IMR-90 (cell line): ENCODE data around the gene BCL7A. TPM values are rescaled to one million over a fixed set of nuclear protein-coding genes. Genes with fewer than 3 reads are reported as not detected.

Source experiments
- ATAC-seq: fragments of 200-7000 bp; cut with Tn5 transposase; 2 replicates; pipeline ENCODE4 v1.9.1; 2020; ENCODE audit warnings: low read depth, mild to moderate bottlenecking, moderate library complexity
- BruUV-seq: library from RNA; stranded (reverse); fragments of 400-500 nt; replicated peaks from 2 replicates; lab custom pipeline; 2021; lab: Mats Ljungman, UMichigan
- CTCF ChIA-PET: fragments of 300-600 bp; formaldehyde crosslinking; extraction: SDS; loops from one replicate; lab custom pipeline; 2021; ENCODE audit warnings: antibody characterized with exemption; lab: Yijun Ruan, JAX
- POLR2A ChIA-PET: fragments of 300-600 bp; sonication (Branson Sonifier 250); formaldehyde crosslinking; loops from one replicate; lab custom pipeline; 2022; ENCODE audit warnings: antibody characterized with exemption; ENCODE audit not compliant: unreplicated experiment; lab: Charles Lee
- DNase-seq: peaks from one replicate; pipeline ENCODE4 v3.0.0; 2013
- H2AFZ ChIP-seq: replicated peaks from 2 replicates; pipeline ENCODE3; 2013; ENCODE audit warnings: low read length, mild to moderate bottlenecking; ENCODE audit not compliant: poor library complexity
- H2AK5ac ChIP-seq: 2 replicates; pipeline ENCODE4 v1.6.1; 2013; ENCODE audit warnings: low read depth, low read length, inconsistent platforms
- H2AK9ac ChIP-seq: replicated peaks from 2 replicates; pipeline ENCODE3; 2013; ENCODE audit warnings: mild to moderate bottlenecking, low read depth, low read length, moderate library complexity; ENCODE audit not compliant: poor library complexity
- H2BK120ac ChIP-seq: 2 replicates; pipeline ENCODE4 v1.6.1; 2013; ENCODE audit warnings: low read depth, low read length, inconsistent platforms
- H2BK15ac ChIP-seq: 3 replicates; pipeline ENCODE4 v1.6.1; 2013; ENCODE audit warnings: low read depth, low read length, inconsistent platforms
- H2BK20ac ChIP-seq: 2 replicates; pipeline ENCODE4 v1.6.1; 2013; ENCODE audit warnings: low read depth, mild to moderate bottlenecking, inconsistent platforms, low read length, moderate library complexity
- H2BK5ac ChIP-seq: 2 replicates; pipeline ENCODE4 v1.6.1; 2013; ENCODE audit warnings: mild to moderate bottlenecking, low read depth, low read length, inconsistent platforms; ENCODE audit not compliant: poor library complexity, severe bottlenecking
- H3K14ac ChIP-seq: replicated peaks from 2 replicates; pipeline ENCODE4 v1.6.1; 2013; ENCODE audit warnings: low read depth, low read length, inconsistent platforms
- H3K18ac ChIP-seq: 2 replicates; pipeline ENCODE4 v1.6.1; 2013; ENCODE audit warnings: low read depth, low read length, control low read depth
- H3K23ac ChIP-seq: 2 replicates; pipeline ENCODE4 v1.6.1; 2013; ENCODE audit warnings: low read depth, low read length, inconsistent platforms
- H3K27ac ChIP-seq: 2 replicates; pipeline ENCODE4 v1.5.1; 2013; ENCODE audit warnings: mild to moderate bottlenecking, control low read depth, low read length; ENCODE audit not compliant: insufficient read depth
- H3K27me3 ChIP-seq: 2 replicates; pipeline ENCODE4 v1.6.1; 2013; ENCODE audit warnings: low read length; ENCODE audit not compliant: control insufficient read depth, insufficient read depth
- H3K36me3 ChIP-seq: 2 replicates; pipeline ENCODE4 v1.6.1; 2013; ENCODE audit warnings: low read length, mixed read lengths; ENCODE audit not compliant: control insufficient read depth, insufficient read depth
- H3K4ac ChIP-seq: 2 replicates; pipeline ENCODE4 v1.6.1; 2013; ENCODE audit warnings: low read depth, low read length, inconsistent platforms
- H3K4me1 ChIP-seq: 2 replicates; pipeline ENCODE4 v1.6.1; 2013; ENCODE audit warnings: low read length, mixed read lengths; ENCODE audit not compliant: control insufficient read depth, insufficient read depth
- H3K4me2 ChIP-seq: 2 replicates; pipeline ENCODE4 v1.6.1; 2013; ENCODE audit warnings: low read depth, mild to moderate bottlenecking, control low read depth, low read length, moderate library complexity
- H3K4me3 ChIP-seq: 2 replicates; pipeline ENCODE4 v1.5.1; 2013; ENCODE audit warnings: low read depth, mild to moderate bottlenecking, control low read depth, low read length, moderate library complexity; ENCODE audit not compliant: insufficient read depth
- H3K56ac ChIP-seq: 2 replicates; pipeline ENCODE4 v1.6.1; 2013; ENCODE audit warnings: low read length, inconsistent platforms; ENCODE audit not compliant: insufficient read depth; ENCODE audit errors: extremely low read depth
- H3K79me1 ChIP-seq, 2 experiments: 2 replicates each; pipeline ENCODE4 v1.6.1; 2013; ENCODE audit warnings: low read length in 2 of 2, inconsistent platforms in 1 of 2, low read depth in 1 of 2
- H3K9ac ChIP-seq: 2 replicates; pipeline ENCODE4 v1.6.1; 2013; ENCODE audit warnings: low read depth, low read length, control low read depth
- H3K9me1 ChIP-seq: 2 replicates; pipeline ENCODE4 v1.6.1; 2013; ENCODE audit warnings: low read length, inconsistent platforms; ENCODE audit not compliant: insufficient read depth
- H3K9me3 ChIP-seq: 2 replicates; pipeline ENCODE4 v1.6.1; 2013; ENCODE audit warnings: low read length; ENCODE audit not compliant: control insufficient read depth, insufficient read depth
- H4K20me1 ChIP-seq: 2 replicates; pipeline ENCODE4 v1.6.1; 2013; ENCODE audit warnings: low read length, inconsistent platforms; ENCODE audit not compliant: insufficient read depth
- H4K5ac ChIP-seq: 2 replicates; pipeline ENCODE4 v1.6.1; 2013; ENCODE audit warnings: mild to moderate bottlenecking, low read depth, low read length, control low read depth
- H4K8ac ChIP-seq, 2 experiments: 2 replicates each; pipeline ENCODE4 v1.6.1; 2013; ENCODE audit warnings: low read depth in 2 of 2, low read length in 2 of 2, control low read depth in 1 of 2, inconsistent platforms in 1 of 2
- H4K91ac ChIP-seq: 2 replicates; pipeline ENCODE4 v1.6.1; 2013; ENCODE audit warnings: low read depth, low read length, inconsistent platforms; ENCODE audit not compliant: insufficient read depth
- BHLHE40 ChIP-seq: fragments of 150-350 bp; IDR thresholded peaks from 2 replicates; pipeline ENCODE4 v1.6.1; 2016; ENCODE audit warnings: mild to moderate bottlenecking, low read depth, low read length
- CEBPB ChIP-seq: IDR thresholded peaks from 2 replicates; pipeline ENCODE4 v1.6.1; 2012; ENCODE audit warnings: low read depth, low read length, improper control_type of control experiment
- CHD1 ChIP-seq: IDR thresholded peaks from 2 replicates; pipeline ENCODE4 v1.6.1; 2012; ENCODE audit warnings: low read depth, low read length, improper control_type of control experiment
- FOS ChIP-seq: fragments of 150-350 bp; IDR thresholded peaks from 2 replicates; pipeline ENCODE4 v1.6.1; 2016; ENCODE audit warnings: low read depth, low read length
- MAFK ChIP-seq: IDR thresholded peaks from 2 replicates; pipeline ENCODE4 v1.6.1; 2012; ENCODE audit warnings: low read depth, low read length, improper control_type of control experiment
- MAZ ChIP-seq: IDR thresholded peaks from 2 replicates; pipeline ENCODE4 v1.6.1; 2012; ENCODE audit warnings: low read depth, mild to moderate bottlenecking, low read length, improper control_type of control experiment, moderate library complexity, borderline replicate concordance
- MXI1 ChIP-seq: IDR thresholded peaks from 2 replicates; pipeline ENCODE4 v1.6.1; 2012; ENCODE audit warnings: low read depth, mild to moderate bottlenecking, low read length, moderate library complexity, borderline replicate concordance
- NFE2L2 ChIP-seq: fragments of 150-350 bp; IDR thresholded peaks from 2 replicates; pipeline ENCODE4 v1.6.1; 2016; ENCODE audit warnings: low read depth, mild to moderate bottlenecking, low read length
- POLR2A ChIP-seq: IDR thresholded peaks from 2 replicates; pipeline ENCODE4 v1.6.1; 2012; ENCODE audit warnings: mild to moderate bottlenecking, low read depth, low read length
- RAD21 ChIP-seq: IDR thresholded peaks from 2 replicates; pipeline ENCODE4 v1.6.1; 2012; ENCODE audit warnings: low read length, improper control_type of control experiment
- RCOR1 ChIP-seq: IDR thresholded peaks from 2 replicates; pipeline ENCODE4 v1.6.1; 2012; ENCODE audit warnings: mild to moderate bottlenecking, low read length, improper control_type of control experiment; ENCODE audit not compliant: insufficient replicate concordance
- RFX5 ChIP-seq: IDR thresholded peaks from 2 replicates; pipeline ENCODE4 v1.8.0; 2012; ENCODE audit warnings: low read depth, mild to moderate bottlenecking, low read length, moderate library complexity
- SMC3 ChIP-seq: fragments of 150-350 bp; IDR thresholded peaks from 2 replicates; pipeline ENCODE4 v1.6.1; 2016; ENCODE audit warnings: low read depth, mild to moderate bottlenecking, antibody characterized with exemption, low read length, moderate library complexity
- WGBS, 2 experiments: methylation state at CpG; one replicate each; pipeline versions ENCODE4 v1.1.5 to v1.1.7; 2013; ENCODE audit warnings: missing lambda C conversion rate in 2 of 2; ENCODE audit not compliant: insufficient read length in 1 of 2; ENCODE audit errors: extremely low coverage in 2 of 2; 5-methylcytosine and 5-hydroxymethylcytosine counted together
- dilution Hi-C: fragments of 300-500 bp; cut with HindIII; formaldehyde crosslinking; loops from one replicate; pipeline ENCODE4 v1.14.3; 2018; ENCODE audit warnings: low sequenced_read_pairs; ENCODE audit not compliant: unreplicated experiment
- in situ Hi-C: fragments of 300-500 bp; cut with MboI; formaldehyde crosslinking; loops from 3 replicates; pipeline ENCODE4 v1.14.3; 2019; ENCODE audit warnings: low sequenced_read_pairs, inconsistent platforms, mixed read lengths
- intact Hi-C: fragments of 100-400 bp; cut with micrococcal nuclease; formaldehyde crosslinking; loops from 2 replicates; pipeline ENCODE4 v1.10.0; 2022
- polyA plus RNA-seq, 3 experiments: library from polyadenylated mRNA; depleted of rRNA; stranded (reverse); fragments of >200 nt; gene quantifications; 2 replicates each; pipeline ENCODE4 v1.2.3, GENCODE V29; 2012; ENCODE audit warnings: low replicate concordance in 1 of 3
- total RNA-seq: library from RNA; depleted of rRNA; stranded (reverse); fragments of >200 nt; gene quantifications from 2 replicates; pipeline ENCODE4 v1.2.3, GENCODE V29; 2012
- TF ChIP-seq, protein P1 (sequence below): fragments of 150-350 bp; IDR thresholded peaks from 2 replicates; pipeline ENCODE4 v1.6.1; 2017; ENCODE audit warnings: mild to moderate bottlenecking, antibody characterized with exemption, low read length, low read depth
- TF ChIP-seq, protein P2 (sequence below): conservative IDR thresholded peaks from 2 replicates; pipeline ENCODE4 v1.5.1; 2012; ENCODE audit warnings: mild to moderate bottlenecking, low read depth, low read length, improper control_type of control experiment
- TF ChIP-seq, protein P3 (sequence below): fragments of 150-350 bp; IDR thresholded peaks from 2 replicates; pipeline ENCODE4 v1.6.1; 2016; ENCODE audit warnings: low read depth, mild to moderate bottlenecking, low read length, moderate library complexity, borderline replicate concordance

Gene BCL7A
- total and polyA plus RNA-seq, 2 of the 4 experiments (the other 2 are of a cell fraction), result 5.6 to 7.9 TPM

DNA sequence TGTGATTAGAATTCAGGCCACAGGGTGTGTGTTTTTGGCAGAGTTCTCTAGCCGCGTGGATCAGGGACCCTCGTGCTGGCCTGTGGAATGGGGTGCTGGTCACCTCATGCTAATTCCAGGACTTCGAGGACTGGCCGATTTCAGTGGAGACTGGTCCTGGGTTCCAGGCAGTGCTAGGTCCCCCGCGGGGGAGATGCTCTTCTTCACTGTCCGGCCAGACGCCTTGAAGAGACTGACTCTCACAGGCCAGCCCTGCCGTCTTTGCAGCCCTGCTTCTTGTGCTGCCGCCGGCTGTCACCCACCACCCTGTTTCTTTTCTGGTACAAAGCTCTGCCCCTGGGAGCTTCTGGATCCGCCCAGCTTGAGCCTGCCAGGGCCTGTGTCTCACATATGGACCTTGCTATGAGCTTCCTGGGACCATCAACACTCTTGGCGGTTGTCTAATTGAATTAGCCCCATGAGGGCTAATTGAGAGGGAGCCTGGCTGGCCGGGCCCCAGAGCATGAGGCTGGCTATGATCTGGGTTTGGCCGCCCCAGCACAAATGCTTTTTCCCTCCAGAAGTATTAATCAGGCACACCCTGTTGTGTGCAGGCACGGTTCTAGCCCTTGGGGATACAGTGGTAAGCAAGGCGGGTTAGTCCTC, 65.1 kb downstream of the BCL7A start:
- Histone ChIP-seq H4K5ac (no peak overlapping the region), H3K4me2 (no peak overlapping the region), H2AK5ac (peak overlapping the region; percentile 14; the same call in 1 of the 2 replicates), H2BK120ac (no peak overlapping the region), H3K79me1 (peaks cover 22 to 81% of the 10 kb centered on the region in 2 experiments), H3K36me3 (peaks cover 39% of the 10 kb centered on the region), H3K27ac (no peak overlapping the region), H3K23ac (no peak overlapping the region), H3K4ac (no peak overlapping the region), H4K91ac (no peak overlapping the region), H4K8ac (no peak overlapping the region), H2AK9ac (no peak overlapping the region), H2BK15ac (no peak overlapping the region), H3K9me3 (no peaks in the 10 kb centered on the region), H3K4me1 (peaks cover 16% of the 10 kb centered on the region), H3K18ac (no peak overlapping the region), H3K9ac (no peak overlapping the region), H3K9me1 (peaks cover 22% of the 10 kb centered on the region), H2BK20ac (no peak overlapping the region), H2AFZ (no peak overlapping the region), H3K56ac (no peak overlapping the region), H3K14ac (no peak overlapping the region), H4K20me1 (peaks cover 56% of the 10 kb centered on the region), H3K4me3 (no peak overlapping the region), H3K27me3 (no peaks in the 10 kb centered on the region), H2BK5ac (no peak overlapping the region)
- intact Hi-C loops (no loop called here), in situ Hi-C loops (no loop called here), dilution Hi-C loops (no loop called here)
- CTCF ChIA-PET, result interaction anchor here (1.0 kb wide), 1 partner anchor 35 kb away, joined by 4 read pairs; no protein-coding TSS in a partner anchor
- ATAC-seq, result no peak
- TF ChIP-seq RFX5 (no peak), BHLHE40 (no peak), FOS (no peak), POLR2A (no peak), MAZ (no peak), MXI1 (no peak), RAD21 (no peak), SMC3 (no peak), CHD1 (no peak), MAFK (no peak), NFE2L2 (no peak), RCOR1 (no peak), CEBPB (no peak)
- TF ChIP-seq, protein P1, sequence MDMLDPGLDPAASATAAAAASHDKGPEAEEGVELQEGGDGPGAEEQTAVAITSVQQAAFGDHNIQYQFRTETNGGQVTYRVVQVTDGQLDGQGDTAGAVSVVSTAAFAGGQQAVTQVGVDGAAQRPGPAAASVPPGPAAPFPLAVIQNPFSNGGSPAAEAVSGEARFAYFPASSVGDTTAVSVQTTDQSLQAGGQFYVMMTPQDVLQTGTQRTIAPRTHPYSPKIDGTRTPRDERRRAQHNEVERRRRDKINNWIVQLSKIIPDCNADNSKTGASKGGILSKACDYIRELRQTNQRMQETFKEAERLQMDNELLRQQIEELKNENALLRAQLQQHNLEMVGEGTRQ, result no peak
- TF ChIP-seq, protein P2, sequence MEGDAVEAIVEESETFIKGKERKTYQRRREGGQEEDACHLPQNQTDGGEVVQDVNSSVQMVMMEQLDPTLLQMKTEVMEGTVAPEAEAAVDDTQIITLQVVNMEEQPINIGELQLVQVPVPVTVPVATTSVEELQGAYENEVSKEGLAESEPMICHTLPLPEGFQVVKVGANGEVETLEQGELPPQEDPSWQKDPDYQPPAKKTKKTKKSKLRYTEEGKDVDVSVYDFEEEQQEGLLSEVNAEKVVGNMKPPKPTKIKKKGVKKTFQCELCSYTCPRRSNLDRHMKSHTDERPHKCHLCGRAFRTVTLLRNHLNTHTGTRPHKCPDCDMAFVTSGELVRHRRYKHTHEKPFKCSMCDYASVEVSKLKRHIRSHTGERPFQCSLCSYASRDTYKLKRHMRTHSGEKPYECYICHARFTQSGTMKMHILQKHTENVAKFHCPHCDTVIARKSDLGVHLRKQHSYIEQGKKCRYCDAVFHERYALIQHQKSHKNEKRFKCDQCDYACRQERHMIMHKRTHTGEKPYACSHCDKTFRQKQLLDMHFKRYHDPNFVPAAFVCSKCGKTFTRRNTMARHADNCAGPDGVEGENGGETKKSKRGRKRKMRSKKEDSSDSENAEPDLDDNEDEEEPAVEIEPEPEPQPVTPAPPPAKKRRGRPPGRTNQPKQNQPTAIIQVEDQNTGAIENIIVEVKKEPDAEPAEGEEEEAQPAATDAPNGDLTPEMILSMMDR, result no peak
- TF ChIP-seq, protein P3, sequence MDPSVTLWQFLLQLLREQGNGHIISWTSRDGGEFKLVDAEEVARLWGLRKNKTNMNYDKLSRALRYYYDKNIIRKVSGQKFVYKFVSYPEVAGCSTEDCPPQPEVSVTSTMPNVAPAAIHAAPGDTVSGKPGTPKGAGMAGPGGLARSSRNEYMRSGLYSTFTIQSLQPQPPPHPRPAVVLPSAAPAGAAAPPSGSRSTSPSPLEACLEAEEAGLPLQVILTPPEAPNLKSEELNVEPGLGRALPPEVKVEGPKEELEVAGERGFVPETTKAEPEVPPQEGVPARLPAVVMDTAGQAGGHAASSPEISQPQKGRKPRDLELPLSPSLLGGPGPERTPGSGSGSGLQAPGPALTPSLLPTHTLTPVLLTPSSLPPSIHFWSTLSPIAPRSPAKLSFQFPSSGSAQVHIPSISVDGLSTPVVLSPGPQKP, result no peak
- no TSS peak for BruUV-seq
- POLR2A ChIA-PET, result no interaction called here
- DNase-seq, result no peak
- 96% methylated on average over 9 of the region's 18 CpGs; no CpG with 5 or more reads in 1 of the 2 experiments for WGBS, 2 experiments
